Measurements from ENCODE around the gene SORL1.

The SORL1 gene

DNA sequence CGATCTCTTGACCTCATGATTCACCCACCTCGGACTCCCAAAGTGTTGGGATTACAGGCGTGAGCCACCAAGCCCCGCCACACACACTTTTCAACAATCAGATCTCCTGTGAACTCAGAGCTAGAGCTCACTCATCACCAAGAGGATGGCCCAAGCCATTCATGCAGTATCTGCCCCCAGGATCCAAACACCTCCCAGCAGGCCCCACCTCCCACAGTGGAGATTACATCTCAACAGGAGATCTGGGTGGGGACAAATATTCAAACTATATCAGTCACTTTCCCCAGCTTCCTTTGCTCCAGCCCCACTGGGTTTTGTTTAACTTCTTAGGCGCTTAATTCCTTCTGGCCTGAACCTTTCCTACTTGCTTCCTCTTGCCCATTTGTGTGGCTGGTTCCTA, 26.3 kb upstream of the SORL1 start:
- Histone ChIP-seq H2AFZ (ENCODE audit: low read depth, low read length) (no peak overlapping the region), H3K36me3 (ENCODE audit: insufficient read depth, low read length) (no peaks in the 10 kb centered on the region), H3K4me1 (ENCODE audit: insufficient read depth, low read length) (peaks cover 8% of the 10 kb centered on the region), H3K4me3 (ENCODE audit: low read depth in 1 of 2, low read length in 2 of 2) (no peak overlapping the region), H4K20me1 (ENCODE audit: insufficient read depth, low read length) (no peaks in the 10 kb centered on the region), H3K4me2 (ENCODE audit: insufficient read depth, low read length) (no peak overlapping the region), H3K27ac (ENCODE audit: low read length) (no peak overlapping the region), H3K9me3 (ENCODE audit: insufficient read depth, low read length, severe bottlenecking) (no peaks in the 10 kb centered on the region), H3K79me2 (ENCODE audit: insufficient read depth, low read length) (no peaks in the 10 kb centered on the region), H3K27me3 (ENCODE audit: insufficient read depth, low read length, poor library complexity) (no peaks in the 10 kb centered on the region), H3K9ac (ENCODE audit: low read depth, low read length) (no peak overlapping the region)
- ATAC-seq (ENCODE audit: insufficient read depth, low read depth) (no peak), DNase-seq (no peak)
- no peak for TF ChIP-seq EZH2 (IDR thresholded peaks at IDR 0.05; ENCODE audit: borderline replicate concordance, low read depth, low read length, severe bottlenecking)
- TF ChIP-seq, protein P1, sequence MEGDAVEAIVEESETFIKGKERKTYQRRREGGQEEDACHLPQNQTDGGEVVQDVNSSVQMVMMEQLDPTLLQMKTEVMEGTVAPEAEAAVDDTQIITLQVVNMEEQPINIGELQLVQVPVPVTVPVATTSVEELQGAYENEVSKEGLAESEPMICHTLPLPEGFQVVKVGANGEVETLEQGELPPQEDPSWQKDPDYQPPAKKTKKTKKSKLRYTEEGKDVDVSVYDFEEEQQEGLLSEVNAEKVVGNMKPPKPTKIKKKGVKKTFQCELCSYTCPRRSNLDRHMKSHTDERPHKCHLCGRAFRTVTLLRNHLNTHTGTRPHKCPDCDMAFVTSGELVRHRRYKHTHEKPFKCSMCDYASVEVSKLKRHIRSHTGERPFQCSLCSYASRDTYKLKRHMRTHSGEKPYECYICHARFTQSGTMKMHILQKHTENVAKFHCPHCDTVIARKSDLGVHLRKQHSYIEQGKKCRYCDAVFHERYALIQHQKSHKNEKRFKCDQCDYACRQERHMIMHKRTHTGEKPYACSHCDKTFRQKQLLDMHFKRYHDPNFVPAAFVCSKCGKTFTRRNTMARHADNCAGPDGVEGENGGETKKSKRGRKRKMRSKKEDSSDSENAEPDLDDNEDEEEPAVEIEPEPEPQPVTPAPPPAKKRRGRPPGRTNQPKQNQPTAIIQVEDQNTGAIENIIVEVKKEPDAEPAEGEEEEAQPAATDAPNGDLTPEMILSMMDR (IDR thresholded peaks at IDR 0.05; ENCODE audit: borderline replicate concordance, extremely low read depth, low read length, poor library complexity, severe bottlenecking) = no peak

DNA sequence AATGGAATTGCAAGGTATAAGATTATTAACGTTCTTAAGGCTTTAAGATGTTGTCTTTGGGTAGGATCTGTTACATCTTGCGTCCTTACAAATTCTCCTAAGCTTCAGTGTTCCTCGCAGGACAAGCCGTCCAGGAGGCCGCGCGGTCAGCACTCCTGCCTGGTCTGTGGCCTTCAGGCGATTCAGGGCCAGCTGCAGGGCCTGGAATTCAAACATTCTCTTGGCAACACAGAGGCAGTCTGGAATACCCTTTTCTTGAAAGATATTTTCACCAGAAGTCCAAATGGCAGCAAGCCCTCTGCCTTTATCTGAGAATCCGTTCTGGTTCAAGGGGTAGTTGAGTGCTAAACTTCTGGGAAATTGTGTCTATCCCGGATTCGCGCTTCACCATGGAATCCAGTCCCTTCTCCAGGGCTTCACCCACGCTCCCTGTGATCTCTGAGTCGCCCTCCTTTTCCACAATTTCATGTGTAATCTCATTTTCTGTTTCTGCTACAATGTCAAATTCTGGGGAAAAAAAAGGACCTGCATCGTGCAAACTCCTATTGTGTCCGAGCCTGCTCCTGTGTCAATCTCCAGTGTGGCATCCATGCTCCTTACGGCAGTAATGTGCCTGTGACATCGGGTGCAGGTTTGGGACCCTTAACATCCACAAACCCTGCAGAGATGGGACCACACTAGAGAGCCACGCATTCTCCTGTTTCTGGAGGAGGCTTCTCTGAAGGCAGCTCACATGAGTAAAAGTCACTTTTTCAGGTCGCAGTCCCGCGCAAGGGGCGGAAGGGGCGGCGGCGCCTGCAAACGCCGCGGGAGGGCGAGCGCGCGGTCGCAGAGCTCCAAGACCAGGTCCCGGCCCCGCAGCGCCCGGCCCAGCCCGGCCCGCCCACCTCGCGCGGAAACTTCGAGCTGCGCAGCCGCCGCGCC, 25.4 kb upstream of the SORL1 start:
- no peak for TF ChIP-seq EZH2 (IDR thresholded peaks at IDR 0.05; ENCODE audit: borderline replicate concordance, low read depth, low read length, severe bottlenecking)
- TF ChIP-seq, protein P1 (IDR thresholded peaks at IDR 0.05; ENCODE audit: borderline replicate concordance, extremely low read depth, low read length, poor library complexity, severe bottlenecking) = no peak
- Histone ChIP-seq H2AFZ (ENCODE audit: low read depth, low read length) (no peak overlapping the region), H3K27ac (ENCODE audit: low read length) (no peak overlapping the region), H3K9me3 (ENCODE audit: insufficient read depth, low read length, severe bottlenecking) (no peaks in the 10 kb centered on the region), H4K20me1 (ENCODE audit: insufficient read depth, low read length) (no peaks in the 10 kb centered on the region), H3K4me2 (ENCODE audit: insufficient read depth, low read length) (no peak overlapping the region), H3K4me1 (ENCODE audit: insufficient read depth, low read length) (peaks cover 8% of the 10 kb centered on the region), H3K27me3 (ENCODE audit: insufficient read depth, low read length, poor library complexity) (no peaks in the 10 kb centered on the region), H3K79me2 (ENCODE audit: insufficient read depth, low read length) (no peaks in the 10 kb centered on the region), H3K4me3 (ENCODE audit: low read depth in 1 of 2, low read length in 2 of 2) (no peak overlapping the region), H3K36me3 (ENCODE audit: insufficient read depth, low read length) (no peaks in the 10 kb centered on the region), H3K9ac (ENCODE audit: low read depth, low read length) (no peak overlapping the region)
- DNase-seq (no peak), ATAC-seq (ENCODE audit: insufficient read depth, low read depth) (no peak)

DNA sequence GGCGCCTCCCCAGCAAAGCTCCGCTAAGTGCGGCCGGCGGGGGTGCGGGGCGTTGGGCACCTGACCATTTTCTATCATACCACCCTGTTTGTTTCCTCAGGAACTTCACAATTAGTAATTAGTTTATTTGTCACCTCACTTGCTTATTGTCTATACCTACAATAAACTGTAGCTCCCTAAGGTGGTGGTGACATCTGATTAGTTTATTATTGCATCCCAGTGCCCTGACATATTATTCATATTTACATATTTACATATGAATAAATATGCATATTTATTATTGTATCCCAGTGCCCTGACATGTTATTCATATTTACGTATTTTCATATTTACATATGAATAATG, 24.7 kb upstream of the SORL1 start:
- H3K9ac ChIP-seq (ENCODE audit: low read depth, low read length) = no peak overlapping the region
- H3K36me3 ChIP-seq (ENCODE audit: insufficient read depth, low read length) = no peaks in the 10 kb centered on the region
- peaks cover 8% of the 10 kb centered on the region for H3K4me1 ChIP-seq (ENCODE audit: insufficient read depth, low read length)
- H3K27me3 ChIP-seq (ENCODE audit: insufficient read depth, low read length, poor library complexity) = no peaks in the 10 kb centered on the region
- H3K27ac ChIP-seq (ENCODE audit: low read length) = no peak overlapping the region
- no peak overlapping the region for H2AFZ ChIP-seq (ENCODE audit: low read depth, low read length)
- TF ChIP-seq EZH2 (IDR thresholded peaks at IDR 0.05; ENCODE audit: borderline replicate concordance, low read depth, low read length, severe bottlenecking) = no peak
- TF ChIP-seq, protein P1 (IDR thresholded peaks at IDR 0.05; ENCODE audit: borderline replicate concordance, extremely low read depth, low read length, poor library complexity, severe bottlenecking) = no peak
- no peaks in the 10 kb centered on the region for H3K9me3 ChIP-seq (ENCODE audit: insufficient read depth, low read length, severe bottlenecking)
- no peaks in the 10 kb centered on the region for H3K79me2 ChIP-seq (ENCODE audit: insufficient read depth, low read length)
- no peaks in the 10 kb centered on the region for H4K20me1 ChIP-seq (ENCODE audit: insufficient read depth, low read length)
- H3K4me3 ChIP-seq (ENCODE audit: low read depth in 1 of 2, low read length in 2 of 2) = no peak overlapping the region
- ATAC-seq (ENCODE audit: insufficient read depth, low read depth) (no peak), DNase-seq (no peak)
- no peak overlapping the region for H3K4me2 ChIP-seq (ENCODE audit: insufficient read depth, low read length)
